Urinary bladder (tissue), 4 donors: ENCODE measurements around the gene KCNK3. TPM values are rescaled to one million over a fixed set of nuclear protein-coding genes. Genes with fewer than 3 reads are reported as not detected.

Source experiments
- DNase-seq: peaks from one replicate; pipeline ENCODE4 v3.0.0-alpha.2; 2015; ENCODE audit errors: extremely low spot score
- H3K27ac ChIP-seq: one replicate; pipeline ENCODE4 v1.5.1; 2013; ENCODE audit warnings: low read depth, mild to moderate bottlenecking, moderate library complexity
- H3K36me3 ChIP-seq: one replicate; pipeline ENCODE4 v1.6.1; 2013; ENCODE audit warnings: mild to moderate bottlenecking, moderate library complexity; ENCODE audit not compliant: insufficient read depth
- H3K4me1 ChIP-seq: one replicate; pipeline ENCODE4 v1.6.1; 2013; ENCODE audit warnings: mild to moderate bottlenecking, moderate library complexity; ENCODE audit not compliant: insufficient read depth
- H3K4me3 ChIP-seq: one replicate; pipeline ENCODE4 v1.5.1; 2013; ENCODE audit warnings: low read depth, low read length
- WGBS: extraction: QIAGEN DNeasy Blood & Tissue Kit; methylation state at CpG from one replicate; pipeline ENCODE4 v1.1.7; 2013; 5-methylcytosine and 5-hydroxymethylcytosine counted together
- polyA plus RNA-seq: library from polyadenylated mRNA; stranded (reverse); fragments of 200-250 nt; gene quantifications from one replicate; pipeline ENCODE4 v1.2.3, GENCODE V29; 2013
- total RNA-seq: library from RNA; depleted of rRNA; stranded (reverse); fragments of >200 nt; gene quantifications from one replicate; pipeline ENCODE4 v1.2.3, GENCODE V29; 2014
- donor health status: healthy with polysubstance abuse.
- donor health status: healthy.

KCNK3 gene
- total and polyA plus RNA-seq, 2 donors: 4.7 to 11.4 TPM

DNA sequence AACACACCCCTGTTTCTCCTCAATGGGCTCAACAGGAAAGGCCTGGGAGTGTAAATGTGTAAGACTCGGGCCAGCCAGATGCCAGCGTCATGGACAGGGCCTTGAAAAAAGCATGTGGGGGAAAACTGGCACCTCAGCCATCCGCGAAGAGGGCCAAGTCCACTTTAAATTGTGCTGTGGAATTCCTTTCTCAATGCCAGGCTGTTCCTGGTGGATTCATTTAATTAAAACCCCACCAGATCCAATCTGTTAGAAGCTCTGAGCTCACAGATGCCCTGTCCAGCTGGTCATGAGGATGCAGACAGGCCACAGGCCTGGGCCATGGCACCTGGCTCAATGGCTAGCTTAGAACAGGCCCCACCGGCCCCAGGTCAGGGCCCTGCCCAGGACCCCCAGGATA lies 24.8 kb downstream of the KCNK3 start:
- whole genome bisulfite sequencing: 88% methylated on average over 5 of the region's 5 CpGs
- no peak for DNase-seq
- H3K4me1 ChIP-seq: peaks cover 2% of the 10 kb centered on the region
- H3K27ac ChIP-seq: no peak overlapping the region
- no peak overlapping the region for H3K4me3 ChIP-seq
- H3K36me3 ChIP-seq: no peaks in the 10 kb centered on the region

DNA sequence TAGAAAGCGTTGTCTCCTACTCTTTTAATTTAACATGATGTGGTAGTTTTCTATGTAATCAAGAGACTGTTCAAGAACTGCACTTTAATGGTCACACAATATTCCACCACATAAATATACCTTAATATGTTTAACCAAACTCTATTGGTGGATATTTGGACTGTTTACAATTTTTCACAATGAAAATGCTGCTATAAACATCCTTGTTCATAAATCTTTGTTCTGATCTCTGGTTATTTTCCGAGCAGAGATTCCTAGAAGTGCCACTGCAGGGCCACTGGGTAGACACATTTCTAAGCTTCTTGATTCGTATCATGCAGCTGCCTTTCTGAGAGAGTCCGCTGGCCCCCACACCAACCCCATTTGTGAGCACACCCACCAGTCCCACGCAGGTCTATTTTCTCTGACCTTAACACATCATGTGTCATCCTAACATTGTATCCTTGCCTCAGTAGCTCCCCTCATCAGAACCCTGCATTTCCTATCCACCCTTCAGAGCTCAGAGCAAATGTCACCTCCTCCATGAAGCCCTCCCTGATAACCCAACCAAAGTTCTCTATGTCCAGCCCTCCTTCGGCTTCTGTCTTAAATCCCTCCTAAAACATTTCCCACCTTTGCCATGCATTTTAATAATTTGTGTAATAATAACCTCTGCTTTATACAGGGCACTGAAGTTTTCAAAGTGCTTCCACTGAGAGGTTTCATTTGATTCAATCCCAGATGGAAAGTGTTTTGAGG lies 26.6 kb downstream of the KCNK3 start:
- DNase-seq: no peak
- H3K27ac ChIP-seq: no peak overlapping the region
- no peak overlapping the region for H3K4me3 ChIP-seq
- WGBS: 58% methylated on average over 6 of the region's 6 CpGs
- H3K36me3 ChIP-seq: no peaks in the 10 kb centered on the region
- peaks cover 2% of the 10 kb centered on the region for H3K4me1 ChIP-seq

DNA sequence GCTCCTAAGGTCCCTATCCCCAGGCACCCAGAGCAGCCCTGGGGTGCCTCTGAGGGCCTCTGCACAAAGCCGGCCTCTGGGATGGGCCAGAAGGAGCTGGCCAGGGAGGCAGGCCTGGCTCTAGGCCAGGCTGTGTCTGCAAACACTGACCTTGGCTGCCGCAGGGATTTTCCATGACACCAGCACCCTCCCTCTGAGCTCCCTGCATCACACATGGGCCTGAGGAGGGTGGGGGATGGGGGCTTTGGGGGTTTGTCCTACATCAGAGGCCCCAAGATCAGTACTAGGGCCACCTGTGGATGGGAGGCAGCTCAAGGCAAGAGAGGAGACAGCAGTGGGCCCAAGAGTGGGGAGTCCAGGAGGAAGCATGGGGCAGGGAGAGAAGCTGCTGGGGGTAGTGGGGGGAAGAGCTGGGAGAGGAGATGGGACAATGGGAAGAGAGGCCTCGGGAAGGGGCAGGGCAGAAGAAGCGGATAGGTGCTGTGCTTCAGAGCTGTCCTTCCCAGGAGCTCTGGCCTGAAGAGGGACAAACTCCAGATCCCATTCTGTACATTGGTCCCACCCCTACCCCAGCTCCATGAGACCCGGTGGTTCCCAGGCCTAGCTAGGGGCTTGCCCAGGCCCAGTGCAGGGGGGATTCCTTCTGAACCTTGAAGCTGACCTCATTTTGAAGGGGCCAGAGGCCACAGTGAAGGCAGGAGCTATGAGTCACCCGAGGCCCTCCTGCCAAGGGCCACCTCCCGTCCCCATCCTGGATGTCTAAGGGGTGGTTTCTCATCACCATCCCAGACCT lies 28.0 kb downstream of the KCNK3 start:
- peaks cover 2% of the 10 kb centered on the region for H3K4me1 ChIP-seq
- no peak overlapping the region for H3K27ac ChIP-seq
- H3K4me3 ChIP-seq: no peak overlapping the region
- 43% methylated on average over 7 of the region's 7 CpGs for WGBS
- DNase-seq: no peak
- no peaks in the 10 kb centered on the region for H3K36me3 ChIP-seq

DNA sequence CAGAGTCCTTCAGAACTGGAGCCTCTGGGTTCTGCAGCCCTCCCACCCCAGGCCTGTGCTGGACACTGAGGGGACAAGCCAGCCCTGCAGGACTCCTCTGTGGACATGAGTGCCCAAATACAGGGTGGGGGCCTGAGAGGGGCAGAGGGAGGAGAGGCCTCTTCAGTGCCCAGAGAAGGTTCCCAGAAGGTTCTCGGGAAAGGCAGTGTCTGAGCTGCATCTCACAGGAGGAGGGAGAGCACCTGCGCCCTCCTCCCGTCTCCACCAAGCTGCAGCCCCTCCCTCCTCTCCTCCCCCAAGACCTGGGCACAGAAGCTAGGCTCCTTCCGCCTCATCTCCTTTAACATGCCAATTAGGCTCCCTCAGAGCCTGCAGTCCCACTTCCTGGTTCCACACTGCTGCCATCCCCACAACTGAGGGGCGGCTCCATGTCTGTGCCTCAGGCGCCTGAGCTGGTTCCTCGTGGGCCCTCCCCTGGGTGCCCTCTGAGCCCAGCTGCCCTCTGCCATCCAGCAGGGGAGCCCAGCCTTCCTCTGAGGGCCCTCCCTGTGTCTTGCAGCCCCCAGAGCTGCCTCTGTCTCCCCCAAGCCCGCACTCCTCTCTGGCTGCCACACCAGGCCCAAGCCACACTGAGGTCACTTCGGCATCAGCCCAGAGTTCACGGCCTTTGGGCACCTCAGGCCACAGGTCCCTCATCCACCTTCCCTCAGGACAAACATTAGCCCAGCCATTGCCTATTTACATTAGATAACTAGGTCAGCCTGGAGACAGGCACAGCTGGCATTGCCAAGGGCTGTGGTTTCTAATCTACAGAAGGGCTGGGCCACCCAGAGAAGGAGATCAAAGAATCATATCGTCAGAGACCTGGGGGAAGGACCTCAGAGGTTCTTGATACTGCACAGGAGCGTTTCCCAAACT lies 28.9 kb downstream of the KCNK3 start:
- Histone ChIP-seq H3K4me3 (no peak overlapping the region), H3K36me3 (no peaks in the 10 kb centered on the region), H3K4me1 (peaks cover 2% of the 10 kb centered on the region), H3K27ac (no peak overlapping the region)
- WGBS: 82% methylated on average over 12 of the region's 12 CpGs
- DNase-seq: no peak

DNA sequence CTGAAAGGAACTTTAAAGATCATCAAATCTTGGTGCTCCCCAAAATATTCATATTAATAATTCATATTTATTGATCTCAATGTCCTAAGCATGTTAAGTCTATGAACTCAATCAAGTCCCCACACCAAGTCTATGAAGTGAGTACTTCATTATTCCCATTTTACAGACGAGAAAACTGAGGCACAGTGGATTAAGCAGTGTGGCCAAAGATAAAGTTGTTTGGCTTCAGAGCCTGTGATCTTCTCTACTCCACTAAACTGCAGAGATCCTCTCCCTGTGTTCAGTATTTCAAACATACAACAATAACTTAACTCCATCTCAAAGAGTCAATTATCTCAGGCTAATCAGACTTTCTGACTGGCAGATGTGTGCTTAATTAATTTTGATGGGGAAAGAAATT lies 29.8 kb downstream of the KCNK3 start:
- Histone ChIP-seq H3K36me3 (no peaks in the 10 kb centered on the region), H3K4me3 (no peak overlapping the region), H3K4me1 (peaks cover 2% of the 10 kb centered on the region), H3K27ac (no peak overlapping the region)
- WGBS: 84% methylated on average over 1 of the region's 1 CpG
- DNase-seq: no peak

DNA sequence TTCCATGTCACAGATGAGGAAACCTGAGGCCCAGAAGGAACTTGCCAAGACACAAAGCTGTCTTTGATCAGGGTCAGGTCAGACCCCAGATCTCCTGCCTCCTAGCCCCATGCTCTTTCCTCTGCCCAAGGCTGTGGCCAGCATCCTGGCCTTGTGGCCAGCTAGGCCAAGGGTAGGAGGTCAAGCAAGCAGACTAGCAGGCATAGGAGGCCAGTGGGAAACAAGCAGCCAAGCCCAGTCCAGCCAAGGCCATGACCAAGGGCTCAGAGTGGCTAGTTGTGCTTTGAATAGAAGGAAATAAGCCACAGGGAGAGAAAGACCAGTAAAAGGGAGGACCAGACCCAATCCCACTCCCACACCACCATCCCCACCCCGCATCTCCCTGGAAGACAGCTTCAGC lies 30.4 kb downstream of the KCNK3 start:
- Histone ChIP-seq H3K4me1 (peaks cover 2% of the 10 kb centered on the region), H3K36me3 (no peaks in the 10 kb centered on the region), H3K27ac (no peak overlapping the region), H3K4me3 (no peak overlapping the region)
- WGBS: 95% methylated on average over 1 of the region's 1 CpG
- DNase-seq: no peak

DNA sequence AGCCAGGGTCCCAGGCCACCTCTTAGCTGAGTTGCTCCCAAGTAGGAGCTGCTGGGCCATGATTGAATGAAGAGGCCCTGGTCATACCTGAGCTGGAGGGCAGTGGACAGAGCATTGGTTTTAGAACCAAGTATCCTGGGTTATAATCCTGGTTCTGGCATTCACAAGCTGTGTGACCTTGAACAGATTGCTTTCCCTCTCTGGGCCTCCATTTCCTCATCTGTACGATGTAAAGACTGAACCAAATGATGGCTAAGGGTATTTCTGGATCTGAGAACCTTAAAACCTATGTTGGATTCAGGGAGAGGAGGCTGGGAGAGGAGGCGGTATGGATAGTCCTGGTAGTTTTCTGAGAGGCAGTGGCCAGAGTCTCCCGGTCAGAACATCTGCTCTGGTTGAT lies 31.0 kb downstream of the KCNK3 start:
- no peak overlapping the region for H3K4me3 ChIP-seq
- DNase-seq: no peak
- H3K4me1 ChIP-seq: peaks cover 2% of the 10 kb centered on the region
- 89% methylated on average over 3 of the region's 3 CpGs for WGBS
- H3K36me3 ChIP-seq: no peaks in the 10 kb centered on the region
- H3K27ac ChIP-seq: no peak overlapping the region

DNA sequence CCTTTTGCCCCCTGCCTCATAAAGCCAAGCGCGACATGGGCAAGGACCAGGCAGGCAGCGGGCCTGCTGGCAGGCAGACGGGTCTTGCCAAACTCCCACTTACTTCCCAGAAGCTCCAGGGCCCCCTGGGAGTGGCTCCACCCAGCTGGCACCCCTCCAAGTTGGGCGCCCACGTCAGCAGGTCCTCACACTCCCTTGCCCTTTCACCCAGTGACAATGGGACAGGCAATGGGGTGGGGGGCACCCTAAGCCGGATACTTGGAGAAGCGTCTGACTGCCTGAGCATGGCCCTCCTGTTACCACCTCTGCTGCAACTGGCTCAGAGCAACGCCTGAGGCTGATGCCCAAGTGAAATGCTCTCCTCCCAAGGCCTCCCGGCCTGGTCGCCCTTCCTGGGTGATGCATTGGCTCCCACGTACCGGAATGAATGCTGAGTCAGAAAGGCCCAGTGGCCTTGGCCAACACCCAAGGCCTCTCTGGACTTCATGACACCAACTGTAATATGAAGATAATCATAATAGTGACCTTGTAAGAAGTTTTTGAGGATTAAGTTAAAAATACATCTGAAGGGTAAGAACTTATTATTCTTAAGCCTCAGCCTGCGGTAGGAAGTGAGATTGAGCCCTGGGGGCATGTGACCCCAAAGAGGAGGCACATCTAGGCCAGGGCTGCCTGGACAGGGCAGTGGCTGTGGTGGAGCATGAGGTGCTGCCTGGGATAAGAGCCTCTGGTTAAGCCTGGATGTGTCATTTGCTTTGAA lies 31.6 kb downstream of the KCNK3 start:
- H3K4me3 ChIP-seq: no peak overlapping the region
- WGBS: 47% methylated on average over 14 of the region's 14 CpGs
- no peak for DNase-seq
- H3K4me1 ChIP-seq: peaks cover 2% of the 10 kb centered on the region
- no peak overlapping the region for H3K27ac ChIP-seq
- H3K36me3 ChIP-seq: no peaks in the 10 kb centered on the region

DNA sequence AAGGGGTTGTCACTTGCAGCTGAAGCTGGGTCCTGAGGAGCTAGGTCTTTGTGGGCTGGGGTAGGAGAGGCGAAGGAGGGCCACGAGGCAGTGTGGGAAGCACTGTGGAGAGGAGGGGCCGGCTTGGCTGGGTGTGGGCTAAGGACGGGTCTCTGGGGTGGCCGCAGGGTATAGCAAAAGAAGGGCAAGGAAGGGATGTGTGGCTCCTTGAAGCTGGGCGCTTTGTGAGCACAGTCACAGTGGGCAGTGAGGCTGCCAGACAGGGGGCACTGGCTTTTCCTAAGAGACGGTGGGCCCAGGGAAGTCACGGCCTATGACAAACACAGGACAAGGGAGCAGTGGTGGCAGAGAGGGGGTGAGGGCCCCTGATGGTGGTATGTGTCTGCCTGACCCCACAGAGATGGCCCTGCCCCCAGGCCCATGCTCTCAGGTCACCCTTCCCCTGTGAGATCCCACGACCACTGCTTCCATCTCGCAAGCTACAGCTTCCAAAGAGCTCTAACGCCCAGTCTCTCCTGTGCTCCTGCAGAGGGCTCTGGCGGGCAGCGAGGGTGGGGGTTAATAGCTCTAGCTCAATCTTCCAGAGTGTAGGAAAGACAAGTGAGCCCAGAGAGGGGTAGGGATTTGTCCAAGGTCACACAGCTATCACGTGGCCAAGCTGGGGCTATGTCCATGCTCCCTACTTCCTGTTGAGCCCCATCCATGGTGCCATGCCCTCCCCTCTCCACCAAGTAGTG lies 32.4 kb downstream of the KCNK3 start:
- H3K27ac ChIP-seq: no peak overlapping the region
- 86% methylated on average over 14 of the region's 14 CpGs for WGBS
- DNase-seq: no peak
- H3K4me3 ChIP-seq: no peak overlapping the region
- H3K4me1 ChIP-seq: peaks cover 2% of the 10 kb centered on the region
- no peaks in the 10 kb centered on the region for H3K36me3 ChIP-seq

DNA sequence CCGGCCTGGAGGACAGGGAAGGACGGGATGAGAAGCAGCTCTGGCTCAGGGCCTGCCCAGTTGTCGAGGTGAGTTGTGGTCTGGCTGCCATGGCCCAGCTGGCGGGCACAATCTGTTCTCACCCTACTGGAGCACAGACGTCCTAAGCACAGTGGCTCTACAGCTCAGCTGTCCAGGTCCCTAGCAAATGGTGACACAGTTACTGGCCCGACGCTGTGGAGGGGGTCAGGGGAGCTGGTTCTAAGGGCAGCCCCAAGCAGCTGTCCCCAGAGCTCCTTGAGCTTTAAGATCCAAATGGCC lies 32.9 kb downstream of the KCNK3 start:
- WGBS: 73% methylated on average over 7 of the region's 7 CpGs
- no peaks in the 10 kb centered on the region for H3K36me3 ChIP-seq
- no peak for DNase-seq
- no peak overlapping the region for H3K4me3 ChIP-seq
- peaks cover 2% of the 10 kb centered on the region for H3K4me1 ChIP-seq
- H3K27ac ChIP-seq: no peak overlapping the region

DNA sequence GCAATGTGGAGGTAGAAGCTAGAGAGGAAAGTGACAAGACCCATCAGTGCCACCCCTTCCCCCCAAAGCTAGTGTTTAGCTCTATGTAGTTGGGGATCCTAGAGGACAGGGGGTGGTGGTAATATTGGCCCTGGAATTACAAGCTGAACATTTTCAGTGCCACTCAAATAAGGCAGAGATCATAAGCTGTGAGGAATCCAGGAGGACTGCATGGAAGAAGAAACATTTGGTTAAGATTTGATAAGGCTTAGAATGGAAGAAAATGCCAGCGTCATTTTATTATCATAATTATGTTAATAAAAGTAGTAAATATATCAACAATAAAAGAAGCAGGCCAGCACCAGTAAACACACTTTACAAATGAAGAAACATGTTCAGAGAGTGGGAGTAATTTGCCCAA lies 33.7 kb downstream of the KCNK3 start:
- Histone ChIP-seq H3K4me3 (no peak overlapping the region), H3K4me1 (no peaks in the 10 kb centered on the region), H3K36me3 (no peaks in the 10 kb centered on the region), H3K27ac (no peak overlapping the region)
- WGBS: 57% methylated on average over 1 of the region's 1 CpG
- DNase-seq: no peak

DNA sequence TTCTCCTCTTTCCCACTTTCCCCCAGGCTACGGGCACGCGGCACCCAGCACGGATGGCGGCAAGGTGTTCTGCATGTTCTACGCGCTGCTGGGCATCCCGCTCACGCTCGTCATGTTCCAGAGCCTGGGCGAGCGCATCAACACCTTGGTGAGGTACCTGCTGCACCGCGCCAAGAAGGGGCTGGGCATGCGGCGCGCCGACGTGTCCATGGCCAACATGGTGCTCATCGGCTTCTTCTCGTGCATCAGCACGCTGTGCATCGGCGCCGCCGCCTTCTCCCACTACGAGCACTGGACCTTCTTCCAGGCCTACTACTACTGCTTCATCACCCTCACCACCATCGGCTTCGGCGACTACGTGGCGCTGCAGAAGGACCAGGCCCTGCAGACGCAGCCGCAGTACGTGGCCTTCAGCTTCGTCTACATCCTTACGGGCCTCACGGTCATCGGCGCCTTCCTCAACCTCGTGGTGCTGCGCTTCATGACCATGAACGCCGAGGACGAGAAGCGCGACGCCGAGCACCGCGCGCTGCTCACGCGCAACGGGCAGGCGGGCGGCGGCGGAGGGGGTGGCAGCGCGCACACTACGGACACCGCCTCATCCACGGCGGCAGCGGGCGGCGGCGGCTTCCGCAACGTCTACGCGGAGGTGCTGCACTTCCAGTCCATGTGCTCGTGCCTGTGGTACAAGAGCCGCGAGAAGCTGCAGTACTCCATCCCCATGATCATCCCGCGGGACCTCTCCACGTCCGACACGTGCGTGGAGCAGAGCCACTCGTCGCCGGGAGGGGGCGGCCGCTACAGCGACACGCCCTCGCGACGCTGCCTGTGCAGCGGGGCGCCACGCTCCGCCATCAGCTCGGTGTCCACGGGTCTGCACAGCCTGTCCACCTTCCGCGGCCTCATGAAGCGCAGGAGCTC lies 35.4 kb downstream of the KCNK3 start:
- no peak for DNase-seq
- Histone ChIP-seq H3K4me1 (no peaks in the 10 kb centered on the region), H3K36me3 (no peaks in the 10 kb centered on the region), H3K4me3 (no peak overlapping the region), H3K27ac (no peak overlapping the region)
- 75% methylated on average over 101 of the region's 101 CpGs for WGBS
